ENCODE results near the gene IGSF9B.

Gene IGSF9B

GRCh38 chr11:133985981-133986944, 29.5 kb upstream of the IGSF9B start:
- DNase-seq (ENCODE audit: low read depth, low spot score): no peak

- DNase-seq (ENCODE audit: low read depth, low spot score): no peak
Observed at GRCh38 chr11:133984828-133985227, 28.1 kb upstream of the IGSF9B start.

DNA sequence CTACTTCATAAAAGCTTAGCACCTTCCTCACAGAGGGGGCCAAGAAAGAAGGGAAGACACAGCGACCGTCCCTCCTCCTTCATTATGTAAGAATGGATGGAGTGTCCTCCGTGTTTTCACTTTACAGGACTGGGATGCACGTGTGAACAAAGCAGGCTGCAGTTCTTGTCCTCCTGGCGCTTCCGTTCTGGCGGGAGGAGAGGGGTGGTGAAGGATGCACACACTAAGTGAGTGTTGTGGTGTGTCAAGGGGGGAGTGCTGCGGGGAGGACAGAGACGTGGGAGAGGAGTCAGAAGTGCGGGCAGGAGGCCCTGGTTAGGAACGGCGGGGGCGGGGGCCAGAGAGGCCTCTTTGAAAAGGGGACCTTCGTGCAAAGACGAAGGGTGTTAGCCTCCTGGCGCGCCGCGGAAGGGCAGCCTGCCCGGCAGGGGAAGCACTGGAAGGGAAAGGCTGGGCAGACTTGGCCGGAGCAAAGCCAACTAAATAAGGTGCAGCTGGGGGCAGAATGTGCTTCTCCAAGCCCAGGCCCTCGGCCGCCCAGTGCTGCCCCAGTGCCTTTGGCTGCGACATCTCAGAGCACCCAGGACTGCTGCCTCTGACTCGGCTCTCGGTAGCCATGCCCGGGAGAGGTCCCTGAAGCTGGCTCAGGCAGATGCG, 27.0 kb upstream of the IGSF9B start:
- no peak for DNase-seq (ENCODE audit: low read depth, low spot score)

DNA sequence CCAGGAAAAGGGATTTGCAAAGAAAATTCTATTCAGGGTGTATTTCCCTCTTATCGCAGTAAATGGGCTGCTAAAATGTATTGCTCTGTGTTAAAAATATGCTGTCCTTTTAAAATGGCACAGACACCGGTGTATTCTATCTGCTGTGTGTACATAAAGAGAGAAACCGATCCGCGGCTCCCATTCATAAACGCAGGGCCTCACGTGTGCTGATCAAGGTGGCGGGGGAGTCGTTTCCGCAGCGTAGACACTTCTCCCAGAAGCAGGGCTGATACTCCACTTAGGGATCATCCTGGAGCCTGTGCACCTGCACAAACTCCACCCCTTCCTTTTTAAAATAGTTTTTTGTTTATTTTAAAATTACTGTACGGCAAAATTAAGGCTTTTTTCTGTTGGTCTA, 26.1 kb upstream of the IGSF9B start:
- DNase-seq (ENCODE audit: low read depth, low spot score): no peak

DNA sequence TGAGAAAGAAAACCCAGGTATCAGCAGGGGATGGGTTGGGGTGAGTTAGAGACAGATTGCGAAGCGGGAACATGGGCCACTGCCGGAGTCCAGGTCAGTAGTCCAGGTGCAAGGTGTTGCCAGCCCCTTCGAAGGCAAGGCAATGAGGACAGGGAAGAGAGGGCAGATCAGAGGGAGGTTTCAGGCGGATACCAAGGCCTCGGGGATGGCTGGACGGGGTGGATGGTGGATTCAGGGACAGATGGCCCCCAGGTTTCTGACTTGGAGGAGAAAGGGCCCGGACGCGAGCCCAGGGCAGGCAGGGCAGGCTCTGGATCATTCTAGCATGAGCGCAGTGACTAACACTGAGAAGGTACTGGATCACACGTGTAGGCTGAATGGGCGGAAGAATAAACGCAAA, 25.4 kb upstream of the IGSF9B start:
- no peak for DNase-seq (ENCODE audit: low read depth, low spot score)

- DNase-seq (ENCODE audit: low read depth, low spot score): no peak
Observed at GRCh38 chr11:133981156-133981555, 24.4 kb upstream of the IGSF9B start.

GRCh38 chr11:133980665-133981064, 23.9 kb upstream of the IGSF9B start:
- no peak for DNase-seq (ENCODE audit: low read depth, low spot score)

DNA sequence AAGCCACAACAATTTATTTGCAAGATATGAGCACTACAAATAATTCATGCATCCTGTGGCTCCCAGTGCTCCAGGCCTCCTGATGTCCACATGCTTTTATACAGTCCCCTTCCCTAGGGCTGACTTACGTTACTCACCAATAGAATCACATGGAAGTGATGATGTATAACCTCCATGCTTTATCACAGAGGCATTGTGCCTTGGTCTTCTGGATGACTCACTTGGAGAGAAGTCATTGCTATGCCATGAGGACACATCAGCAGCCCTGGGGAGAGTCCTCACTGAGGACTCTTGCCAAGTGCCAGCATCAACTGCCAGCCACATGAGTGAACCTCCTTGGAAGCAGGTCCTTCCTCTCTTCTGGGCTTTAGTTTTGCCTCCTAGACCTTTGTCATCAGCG, 22.0 kb upstream of the IGSF9B start:
- DNase-seq (ENCODE audit: low read depth, low spot score): no peak

DNA sequence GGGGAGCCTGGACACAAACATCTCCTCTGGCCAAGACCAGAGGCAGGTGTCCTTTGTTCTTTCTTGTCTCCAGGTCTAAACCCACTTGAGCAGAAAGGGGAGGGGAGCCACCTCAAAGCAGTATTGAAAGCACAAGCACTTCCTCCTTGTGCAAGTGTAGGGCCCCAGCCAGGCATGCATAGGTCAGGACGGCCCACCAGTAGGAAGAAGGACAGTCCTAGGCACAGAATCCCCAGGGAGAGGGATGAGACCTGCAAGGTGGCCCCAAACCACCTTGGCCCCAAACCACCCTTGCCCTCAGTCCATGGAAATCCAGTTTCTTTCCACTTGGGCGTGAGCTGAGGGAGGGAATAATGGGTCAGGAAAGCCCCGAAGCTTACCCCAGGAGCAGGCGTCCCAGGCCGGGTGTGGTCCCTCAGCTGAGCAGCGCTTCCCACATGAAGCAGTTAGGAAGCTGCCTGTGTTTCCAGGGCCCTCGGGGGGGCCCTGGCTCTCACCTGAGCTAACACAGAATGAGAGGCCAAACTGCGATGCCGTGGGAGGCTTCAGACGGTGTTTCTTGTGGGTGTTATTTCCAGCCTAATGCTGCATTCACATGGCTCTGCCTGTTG, 20.4 kb upstream of the IGSF9B start:
- no peak for DNase-seq (ENCODE audit: low read depth, low spot score)

DNA sequence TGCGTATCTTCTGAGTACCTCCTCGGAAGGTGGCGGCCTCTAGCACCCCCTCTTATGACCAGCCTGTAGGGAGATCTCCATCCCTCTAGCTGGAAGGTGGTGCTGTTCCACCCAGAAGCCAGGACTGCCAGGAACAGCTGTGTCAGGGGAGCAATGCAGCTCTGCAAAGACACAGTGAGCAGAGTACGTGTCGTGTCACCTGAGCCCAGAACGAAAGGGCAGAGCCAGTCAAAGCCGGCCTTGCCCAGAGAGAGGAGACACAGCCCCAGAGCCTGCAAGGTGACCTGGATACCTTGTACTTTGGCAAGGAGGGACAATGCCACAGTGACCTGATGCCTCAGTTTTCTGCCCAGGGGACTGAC, 18.7 kb upstream of the IGSF9B start:
- no peak for DNase-seq (ENCODE audit: low read depth, low spot score)

DNA sequence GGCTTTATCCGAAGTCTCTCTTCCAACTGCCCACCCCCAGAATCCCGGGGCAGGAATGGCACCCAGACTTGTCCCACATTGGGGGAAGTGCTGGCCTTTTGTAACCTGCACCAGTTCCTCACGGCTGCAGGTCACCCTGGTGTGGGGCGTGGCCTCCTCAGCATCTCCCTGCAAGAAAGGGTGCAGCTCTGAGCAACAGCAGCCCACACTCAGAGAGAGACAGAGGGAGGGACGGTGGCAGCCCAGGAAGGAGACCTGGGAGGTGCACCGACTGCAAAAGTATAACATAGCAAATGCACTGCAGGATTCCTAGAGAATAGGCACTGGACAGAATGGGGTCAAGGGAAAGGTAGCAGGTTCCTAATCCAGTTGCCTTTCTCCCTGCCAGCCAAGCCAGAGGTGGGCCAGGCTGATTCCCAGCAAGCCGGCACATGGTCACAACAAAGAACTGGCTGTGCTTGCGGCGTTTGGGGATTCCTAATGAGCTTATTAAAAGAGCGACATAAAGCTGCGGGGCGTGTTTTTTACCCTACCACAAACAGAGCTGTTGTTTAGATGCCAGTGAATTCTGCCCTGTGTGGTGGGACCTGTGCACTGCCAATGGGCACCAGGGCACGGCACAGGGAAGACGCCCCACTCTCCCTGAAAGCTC, 18.2 kb upstream of the IGSF9B start:
- no peak for DNase-seq (ENCODE audit: low read depth, low spot score)

DNA sequence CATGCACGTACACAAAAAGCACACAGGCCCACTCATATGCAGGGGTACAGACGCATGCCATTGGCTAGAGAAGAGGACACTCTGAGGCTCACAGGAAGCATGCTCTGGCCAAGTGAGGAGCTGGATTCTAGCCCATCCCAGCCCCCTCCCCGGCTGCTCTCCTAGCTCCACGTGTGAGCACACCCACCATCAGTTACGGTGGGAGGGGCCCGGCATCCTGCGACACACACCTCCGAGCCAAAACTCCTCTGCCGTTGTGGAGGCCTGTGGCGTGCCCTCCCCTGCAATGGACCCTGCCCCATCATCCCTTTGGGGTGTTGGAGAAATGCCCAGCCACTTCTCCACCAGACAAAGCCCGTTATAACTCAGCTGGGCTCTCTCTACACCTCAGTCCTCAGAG, 15.1 kb upstream of the IGSF9B start:
- DNase-seq (ENCODE audit: low read depth, low spot score): no peak

DNA sequence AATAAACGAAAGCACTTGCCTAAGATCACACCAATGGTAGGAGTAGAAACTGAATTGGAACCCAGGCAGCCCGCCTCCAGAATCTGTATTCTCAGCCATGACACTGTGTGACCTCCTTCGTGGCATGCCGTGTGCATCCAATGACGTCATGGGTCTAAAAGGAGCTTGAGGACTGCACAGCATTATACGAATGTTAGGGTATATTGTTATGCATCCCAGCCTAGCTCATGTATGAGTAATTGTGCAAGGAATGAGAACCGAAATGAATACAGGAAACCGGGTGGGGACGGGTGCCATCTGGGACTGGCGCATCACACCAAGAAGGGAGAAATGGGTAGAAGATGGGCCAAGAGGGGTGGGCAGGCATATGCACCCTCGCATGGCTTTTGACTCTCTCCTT, 12.3 kb upstream of the IGSF9B start:
- no peak for DNase-seq (ENCODE audit: low read depth, low spot score)

DNA sequence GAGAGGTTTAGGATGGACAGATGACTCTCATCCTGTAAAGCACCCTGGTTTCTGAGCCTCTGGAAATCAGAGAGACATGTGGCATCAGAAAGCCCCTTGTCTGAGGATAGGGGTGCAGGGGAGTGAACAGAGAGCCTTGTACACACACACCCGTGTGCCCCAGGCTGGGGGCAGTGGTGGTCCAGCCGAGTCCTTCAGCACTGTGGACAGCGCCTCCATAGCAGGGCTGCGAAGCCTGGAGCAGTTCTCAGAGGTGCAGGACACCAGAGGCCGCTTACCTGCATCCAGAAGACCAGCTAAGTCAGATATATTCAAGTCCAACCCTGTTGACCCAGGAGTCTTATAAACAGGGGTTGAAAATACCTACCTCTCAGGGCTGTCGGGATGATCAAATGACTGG, 11.5 kb upstream of the IGSF9B start:
- no peak for DNase-seq (ENCODE audit: low read depth, low spot score)

DNA sequence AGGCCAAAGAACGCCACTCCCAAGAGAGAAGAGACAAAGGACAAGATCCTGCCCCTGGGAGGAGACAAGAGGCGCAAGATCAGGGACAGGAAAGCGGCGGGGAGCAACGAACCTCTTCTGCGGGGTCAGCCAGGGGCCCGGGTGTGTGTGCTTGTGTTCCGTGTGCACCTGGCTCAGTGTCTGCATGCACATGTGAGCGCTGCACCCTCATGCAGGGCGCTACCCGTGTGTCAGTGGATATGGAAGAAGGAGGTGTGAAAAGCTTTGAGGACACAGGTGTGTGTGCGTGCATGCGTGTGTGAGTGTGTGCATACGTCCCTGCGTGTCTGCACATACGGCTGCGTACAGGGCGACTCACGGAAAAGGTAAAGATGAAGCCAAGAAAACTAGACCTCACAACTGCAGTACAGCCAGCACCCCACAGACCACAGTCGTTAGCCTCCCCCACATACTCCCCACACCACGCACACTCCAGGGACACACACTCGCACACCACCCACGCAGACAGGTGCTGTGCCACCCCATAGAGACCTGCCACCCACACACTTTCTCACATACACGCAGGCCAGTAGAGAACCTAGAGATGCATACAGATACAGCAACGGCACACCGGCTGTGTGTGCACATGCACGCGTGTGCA, 11.0 kb upstream of the IGSF9B start:
- no peak for DNase-seq (ENCODE audit: low read depth, low spot score)

DNA sequence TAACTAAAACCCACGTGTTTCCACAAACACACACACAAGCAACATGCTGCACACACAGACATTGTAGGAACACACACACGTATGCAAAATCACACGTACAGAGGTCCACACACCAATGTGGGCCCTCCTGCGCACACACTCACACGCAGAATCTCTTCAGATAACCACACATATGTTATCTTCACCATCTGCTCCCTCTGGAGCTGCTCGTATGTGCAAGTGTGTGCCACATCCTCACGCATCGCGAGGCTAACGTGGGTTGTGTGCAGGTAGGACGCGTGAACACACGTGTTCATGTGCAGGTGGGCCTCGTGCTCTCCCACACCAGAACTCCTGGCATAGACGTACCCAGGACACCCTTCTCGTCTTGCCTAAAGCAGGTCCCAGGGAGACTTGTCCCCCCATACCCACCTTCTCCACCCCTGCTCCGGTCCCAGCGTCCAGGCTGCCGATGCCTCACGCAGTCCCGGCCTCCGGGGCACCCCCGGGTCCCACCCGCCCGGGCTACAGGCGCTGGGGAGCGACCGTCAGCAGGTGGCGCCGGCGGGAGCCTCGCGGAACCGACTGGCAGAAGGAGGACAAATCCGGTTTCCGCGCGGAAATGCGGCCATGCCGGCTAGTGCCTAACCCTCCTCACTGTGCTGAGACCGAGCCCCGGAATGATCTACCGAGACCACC, 10.3 kb upstream of the IGSF9B start:
- no peak for DNase-seq (ENCODE audit: low read depth, low spot score)

GRCh38 chr11:133966172-133966651, 9.4 kb upstream of the IGSF9B start:
- DNase-seq (ENCODE audit: low read depth, low spot score): no peak

DNA sequence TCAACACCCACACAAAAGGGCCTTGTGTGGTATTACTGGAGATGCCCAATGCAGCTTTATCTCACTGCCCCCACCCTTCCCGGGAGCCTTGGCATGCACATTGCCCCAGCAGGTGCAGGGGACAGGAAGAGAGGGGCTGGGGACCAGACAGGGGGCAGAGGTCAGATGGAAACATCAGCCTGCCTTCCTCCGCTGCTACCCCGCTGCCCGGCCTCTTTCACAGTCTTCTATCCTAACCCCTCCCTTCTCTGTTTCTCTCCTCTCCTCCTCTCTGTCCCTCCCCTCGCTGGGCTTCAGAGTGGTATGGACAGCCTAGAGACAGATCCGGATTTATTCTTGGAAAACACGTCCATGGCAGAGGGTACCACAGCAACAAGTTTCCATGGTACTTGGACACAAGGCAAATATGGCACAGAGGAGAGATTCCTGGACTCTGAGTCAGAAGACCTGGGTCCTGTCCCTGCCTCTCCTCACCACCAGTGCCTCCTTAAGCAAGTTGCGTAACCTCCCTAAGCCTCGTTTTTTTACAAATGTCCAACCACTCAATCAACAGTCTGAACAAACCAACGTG, 8.3 kb upstream of the IGSF9B start:
- DNase-seq (ENCODE audit: low read depth, low spot score): no peak

GRCh38 chr11:133964356-133964755, 7.6 kb upstream of the IGSF9B start:
- no peak for DNase-seq (ENCODE audit: low read depth, low spot score)

DNA sequence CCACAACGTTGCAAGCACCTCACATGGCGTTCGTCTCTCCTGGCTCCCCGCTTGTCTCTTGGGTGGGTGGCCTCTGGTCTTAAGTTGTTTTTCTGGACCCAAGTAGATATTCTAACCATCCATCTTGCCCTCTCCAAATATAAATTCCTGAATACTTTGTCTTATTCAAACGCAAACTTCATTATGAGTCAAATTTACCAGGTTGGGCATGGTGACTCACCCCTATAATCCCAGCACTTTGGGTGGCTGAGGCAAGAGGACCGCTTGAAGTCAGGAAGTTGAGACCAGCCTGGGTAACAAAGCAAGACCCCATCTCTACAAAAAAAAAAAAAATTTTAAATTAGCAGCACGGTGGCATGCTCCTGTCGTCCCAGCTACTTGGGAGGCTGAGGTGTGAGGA, 5.1 kb upstream of the IGSF9B start:
- DNase-seq (ENCODE audit: low read depth, low spot score): no peak

DNA sequence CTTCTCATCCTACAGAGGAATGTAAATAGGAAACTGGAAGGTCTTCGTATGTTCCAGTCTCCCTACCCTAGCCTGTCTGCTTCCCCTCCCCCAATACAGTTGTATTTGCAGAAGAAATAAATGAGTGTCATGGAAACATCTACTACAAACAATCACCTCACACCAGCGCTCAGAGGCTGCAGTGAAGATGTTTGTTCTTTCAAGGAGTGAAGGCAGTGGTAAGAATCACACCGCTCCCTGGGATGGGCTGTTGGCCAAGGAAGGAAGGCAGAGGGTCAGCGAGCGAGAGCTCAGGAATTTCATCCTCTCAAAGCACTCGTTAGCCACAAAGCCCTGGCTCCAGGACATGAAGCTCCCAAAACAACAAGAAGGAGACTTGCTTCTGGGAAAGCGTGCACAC, 1.1 kb upstream of the IGSF9B start:
- no peak for DNase-seq (ENCODE audit: low read depth, low spot score)
